Upper lobe of left lung (tissue), 4 donors: ENCODE data around the gene AEBP1.

Experiments used
- CTCF ChIP-seq, 6 experiments: fragments of 450-650 bp in 4 of 6; fragments of 200-600 bp in 2 of 6; sonication (generic) in 2 of 6; IDR thresholded peaks; one replicate each; pipeline ENCODE4 v1.5.1; 2016 to 2019; ENCODE audit warnings: antibody characterized with exemption in 6 of 6
- POLR2A ChIP-seq, 4 donors: fragments of 450-650 bp; IDR thresholded peaks; one replicate each; pipeline ENCODE4 v1.5.1; 2016 to 2017; ENCODE audit warnings: antibody characterized with exemption in 4 of 4, mild to moderate bottlenecking in 2 of 4

- no peak for TF ChIP-seq CTCF (IDR thresholded peaks at IDR 0.05)
- no peak for TF ChIP-seq POLR2A (IDR thresholded peaks at IDR 0.05)
Observed at GRCh38 chr7:44074349-44074695, 29.8 kb upstream of the AEBP1 start.
